SK-N-SH (cell line): Measurements from ENCODE around the gene PAAF1. TPM values are rescaled to one million over a fixed set of nuclear protein-coding genes. Genes with fewer than 3 reads are reported as not detected.
A peak's percentile ranks its signal among the peaks of the same experiment; 100 is the strongest.

Experiments
- CTCF ChIA-PET: fragments of 300-600, 350-600 bp; formaldehyde crosslinking; extraction: SDS; loops from one replicate; lab custom pipeline; 2021; lab: Yijun Ruan, JAX
- POLR2A ChIA-PET: fragments of 350-600 bp; sonication (Branson Sonifier 250); formaldehyde crosslinking; extraction: SDS; loops from one replicate; lab custom pipeline; 2020; ENCODE audit warnings: antibody characterized with exemption, inconsistent platforms; lab: Yijun Ruan, JAX
- DNase-seq: peaks from one replicate; pipeline ENCODE4 v3.0.0; 2012
- H2AFZ ChIP-seq: fragments of 200-600 bp; sonication (generic); 2 replicates; pipeline ENCODE4 v1.8.1; 2016; ENCODE audit warnings: antibody characterized with exemption, mild to moderate bottlenecking, low read depth
- H3F3A ChIP-seq: fragments of 200-600 bp; sonication (generic); replicated peaks from 2 replicates; pipeline ENCODE3; 2016; ENCODE audit warnings: antibody characterized with exemption, mild to moderate bottlenecking; ENCODE audit not compliant: insufficient read depth
- H3K27ac ChIP-seq, 2 experiments: fragments of 200-500 bp in 1 of 2; fragments of 200-600 bp in 1 of 2; sonication (Bioruptor generic) in 1 of 2; sonication (generic), shearing (Covaris generic) in 1 of 2; 2 replicates each; pipeline versions ENCODE4 v1.5.1 to v1.6.1; 2014 to 2016; ENCODE audit warnings: low read depth in 2 of 2, inconsistent platforms in 1 of 2, low read length in 1 of 2, mild to moderate bottlenecking in 1 of 2, mixed read lengths in 1 of 2
- H3K27me3 ChIP-seq: fragments of 200-600 bp; sonication (generic), shearing (Covaris generic); 2 replicates; pipeline ENCODE4 v1.6.1; 2016; ENCODE audit warnings: mixed run types; ENCODE audit not compliant: insufficient read depth
- H3K36me3 ChIP-seq, 2 experiments: fragments of 200-500 bp in 1 of 2; fragments of 200-600 bp in 1 of 2; sonication (Bioruptor generic) in 1 of 2; sonication (generic) in 1 of 2; replicated peaks in 1 of 2; 2 replicates each; pipeline versions ENCODE3 to v1.5.1; 2014 to 2016; ENCODE audit warnings: low read length in 1 of 2, mild to moderate bottlenecking in 1 of 2; ENCODE audit not compliant: insufficient read depth in 2 of 2, control insufficient read depth in 1 of 2
- H3K4me1 ChIP-seq, 2 experiments: fragments of 200-500 bp in 1 of 2; fragments of 200-600 bp in 1 of 2; sonication (Bioruptor generic) in 1 of 2; sonication (generic), shearing (Covaris generic) in 1 of 2; 2 replicates each; pipeline versions ENCODE4 v1.5.1 to v1.6.1; 2014 to 2016; ENCODE audit warnings: low read depth in 1 of 2, low read length in 1 of 2, mixed run types in 1 of 2; ENCODE audit not compliant: insufficient read depth in 2 of 2, control insufficient read depth in 1 of 2
- H3K4me2 ChIP-seq: fragments of 200-600 bp; sonication (generic), shearing (Covaris generic); 2 replicates; pipeline ENCODE4 v1.6.1; 2017; ENCODE audit warnings: mixed run types
- H3K4me3 ChIP-seq, 2 experiments: fragments of 200-500 bp in 1 of 2; fragments of 200-600 bp in 1 of 2; sonication (Bioruptor generic) in 1 of 2; sonication (generic), shearing (Covaris generic) in 1 of 2; 2 replicates each; pipeline versions ENCODE4 v1.5.1 to v1.8.1; 2014 to 2016; ENCODE audit warnings: low read depth in 2 of 2, inconsistent platforms in 1 of 2, low read length in 1 of 2, mild to moderate bottlenecking in 1 of 2, mixed read lengths in 1 of 2, moderate library complexity in 1 of 2
- H3K79me2 ChIP-seq: fragments of 200-600 bp; sonication (generic); 2 replicates; pipeline ENCODE4 v1.8.1; 2017; ENCODE audit warnings: mild to moderate bottlenecking; ENCODE audit not compliant: insufficient read depth
- H3K9ac ChIP-seq: fragments of 200-600 bp; sonication (generic); 2 replicates; pipeline ENCODE4 v1.6.1; 2017; ENCODE audit warnings: mixed run types
- H3K9me2 ChIP-seq: fragments of 200-600 bp; sonication (generic); 2 replicates; pipeline ENCODE4 v1.6.1; 2017; ENCODE audit warnings: mixed run types
- H3K9me3 ChIP-seq: fragments of 200-600 bp; sonication (generic); 2 replicates; pipeline ENCODE4 v1.6.1; 2017; ENCODE audit warnings: mixed run types, mild to moderate bottlenecking, moderate library complexity
- H4K20me1 ChIP-seq: fragments of 200-600 bp; sonication (generic); 2 replicates; pipeline ENCODE4 v1.6.1; 2017; ENCODE audit warnings: mild to moderate bottlenecking, mixed run types; ENCODE audit not compliant: insufficient read depth
- CHD2 ChIP-seq: fragments of 150-350 bp; IDR thresholded peaks from 2 replicates; pipeline ENCODE4 v1.6.1; 2018; ENCODE audit warnings: low read length; ENCODE audit not compliant: partially characterized antibody
- EP300 ChIP-seq, 2 experiments: IDR thresholded peaks; 2 replicates each; pipeline versions ENCODE4 v1.4.0 to v1.6.1; 2012; ENCODE audit warnings: borderline replicate concordance in 1 of 2, low read depth in 1 of 2, low read length in 1 of 2
- FOSL2 ChIP-seq: IDR thresholded peaks from 2 replicates; pipeline ENCODE4 v1.4.0; 2012; ENCODE audit warnings: low read depth, mild to moderate bottlenecking, moderate library complexity, borderline replicate concordance
- FOXJ3 ChIP-seq: sonication (generic); formaldehyde crosslinking; IDR thresholded peaks from 2 replicates; pipeline ENCODE4 v1.5.1; 2020; ENCODE audit warnings: mild to moderate bottlenecking, missing genetic modification reagents
- FOXM1 ChIP-seq: IDR thresholded peaks from 2 replicates; pipeline ENCODE4 v1.4.0; 2012; ENCODE audit warnings: low read depth, mild to moderate bottlenecking
- MXI1 ChIP-seq: IDR thresholded peaks from 2 replicates; pipeline ENCODE4 v1.6.1; 2012; ENCODE audit warnings: mild to moderate bottlenecking, low read depth, low read length, improper control_type of control experiment
- NFIC ChIP-seq: IDR thresholded peaks from 2 replicates; pipeline ENCODE4 v1.4.0; 2012; ENCODE audit warnings: borderline replicate concordance
- NRF1 ChIP-seq: IDR thresholded peaks from 2 replicates; pipeline ENCODE4 v1.6.1; 2012; ENCODE audit warnings: low read depth, mild to moderate bottlenecking, low read length
- RAD21 ChIP-seq: IDR thresholded peaks from 2 replicates; pipeline ENCODE4 v1.6.1; 2012; ENCODE audit warnings: mild to moderate bottlenecking, low read length
- RCOR1 ChIP-seq: fragments of 150-350 bp; IDR thresholded peaks from 2 replicates; pipeline ENCODE4 v1.6.1; 2017; ENCODE audit warnings: antibody characterized with exemption, low read length
- RFX5 ChIP-seq: IDR thresholded peaks from 2 replicates; pipeline ENCODE4 v1.6.1; 2012; ENCODE audit warnings: mild to moderate bottlenecking, improper control_type of control experiment, low read length
- SIN3A ChIP-seq: IDR thresholded peaks from 2 replicates; pipeline ENCODE4 v1.6.1; 2012; ENCODE audit warnings: low read depth, mild to moderate bottlenecking, low read length, moderate library complexity, borderline replicate concordance
- SMC3 ChIP-seq: IDR thresholded peaks from 2 replicates; pipeline ENCODE4 v1.6.1; 2012; ENCODE audit warnings: low read depth, low read length, improper control_type of control experiment
- TAF1 ChIP-seq: IDR thresholded peaks from 2 replicates; pipeline ENCODE4 v1.6.1; 2012; ENCODE audit warnings: low read depth, mild to moderate bottlenecking, low read length, moderate library complexity, borderline replicate concordance
- WGBS: methylation state at CpG from one replicate; pipeline ENCODE4 v1.1.6; 2017; ENCODE audit warnings: low lambda C conversion rate; 5-methylcytosine and 5-hydroxymethylcytosine counted together
- polyA plus RNA-seq, 3 experiments: library from polyadenylated mRNA; depleted of rRNA; stranded (reverse); fragments of >200 nt; gene quantifications; 2 replicates each; pipeline ENCODE4 v1.2.3, GENCODE V29; 2012
- TF ChIP-seq, protein P1 (sequence below): fragments of 200-600 bp; sonication (generic); IDR thresholded peaks from 2 replicates; pipeline ENCODE4 v1.6.1; 2017; ENCODE audit warnings: antibody characterized with exemption, mild to moderate bottlenecking, moderate library complexity
- TF ChIP-seq, protein P2 (sequence below): IDR thresholded peaks from 2 replicates; pipeline ENCODE4; 2012
- TF ChIP-seq, protein P3 (sequence below): fragments of 150-350 bp; IDR thresholded peaks from 2 replicates; pipeline ENCODE4 v1.6.1; 2017; ENCODE audit warnings: antibody characterized with exemption, low read length, low read depth, borderline replicate concordance
- TF ChIP-seq, protein P4 (sequence below): IDR thresholded peaks from 2 replicates; pipeline ENCODE4 v1.4.0; 2012; ENCODE audit warnings: low read depth

Gene PAAF1
- polyA plus RNA-seq, 1 of the 3 experiments (the other 2 are of a cell fraction) = 23.2 TPM

DNA sequence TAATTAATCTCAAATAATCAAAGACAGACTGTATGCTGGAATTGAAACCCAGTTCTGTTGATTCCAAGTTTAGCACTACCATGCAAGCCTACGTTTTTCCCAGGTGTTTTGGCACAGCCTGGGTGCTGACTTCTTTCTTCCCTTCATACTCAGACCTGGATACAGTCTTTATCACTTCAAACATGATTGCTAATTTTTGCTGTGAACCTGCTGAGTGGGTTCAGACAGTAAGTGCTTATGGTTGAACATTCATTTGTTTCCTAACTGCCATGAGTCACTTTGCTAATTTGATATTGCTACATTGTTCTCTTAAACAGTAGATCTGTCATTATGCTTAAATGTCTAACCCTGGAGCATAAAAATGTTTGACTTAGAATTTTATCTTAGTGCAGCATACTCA, 12.2 kb downstream of the PAAF1 start:
- Histone ChIP-seq H3K9me2 (no peaks in the 10 kb centered on the region), H3K79me2 (no peaks in the 10 kb centered on the region), H3K27ac (peak overlapping the region in 1 of 2 experiments; percentile 51; a peak in 2 of 4 replicates), H3F3A (no peaks in the 10 kb centered on the region), H2AFZ (no peak overlapping the region), H3K4me3 (no peak overlapping the region), H3K4me2 (no peak overlapping the region), H3K4me1 (peaks cover 0 to 3% of the 10 kb centered on the region in 2 experiments; a peak in 2 of 4 replicates), H4K20me1 (no peaks in the 10 kb centered on the region), H3K27me3 (no peaks in the 10 kb centered on the region), H3K9ac (no peak overlapping the region), H3K36me3 (peaks cover 29 to 40% of the 10 kb centered on the region in 2 experiments), H3K9me3 (no peaks in the 10 kb centered on the region)
- DNase-seq = no peak
- POLR2A ChIA-PET = no interaction called here
- 10% methylated on average over 1 of the region's 1 CpG for WGBS
- no peak for TF ChIP-seq RCOR1
- 0 out of 2 replicates have a peak, but pooled peaks have one; percentile 8 for TF ChIP-seq FOSL2
- CTCF ChIA-PET = no interaction called here

DNA sequence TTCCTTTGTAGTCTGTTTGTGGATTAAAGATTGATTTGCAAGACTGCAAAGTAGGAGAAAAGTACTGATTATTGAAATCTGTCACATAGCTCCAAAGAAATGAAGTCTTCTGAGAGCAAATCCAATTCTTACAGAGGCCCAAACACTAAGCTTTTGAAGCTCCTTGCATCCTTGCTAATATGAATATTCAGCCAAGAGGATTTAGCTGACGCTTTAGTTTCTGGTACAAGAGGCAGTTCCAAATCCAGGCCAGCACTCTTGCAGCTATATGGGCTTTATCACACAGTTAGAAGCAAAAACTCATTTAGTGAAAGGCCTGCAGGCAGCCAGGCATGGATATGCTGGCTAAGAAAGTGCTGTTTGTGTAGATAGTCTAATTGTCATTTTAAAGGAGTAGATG, 12.7 kb downstream of the PAAF1 start:
- H3F3A ChIP-seq = no peaks in the 10 kb centered on the region
- H3K4me3 ChIP-seq = no peak overlapping the region
- H4K20me1 ChIP-seq = no peaks in the 10 kb centered on the region
- CTCF ChIA-PET = no interaction called here
- TF ChIP-seq FOXJ3 (CRISPR knock-in tag) = no peak
- 0 out of 4 replicates have a peak, but pooled peaks of 1 of the 2 experiments have one; percentile 18 for TF ChIP-seq EP300 (IDR thresholded peaks at IDR 0.05; ENCODE audit: borderline replicate concordance in 1 of 2, low read depth in 1 of 2, low read length in 1 of 2)
- peak; percentile 28 for DNase-seq
- no peaks in the 10 kb centered on the region for H3K27me3 ChIP-seq
- peaks cover 29 to 42% of the 10 kb centered on the region in 2 experiments for H3K36me3 ChIP-seq
- H3K79me2 ChIP-seq = no peaks in the 10 kb centered on the region
- H3K4me1 ChIP-seq = peaks cover 0 to 3% of the 10 kb centered on the region in 2 experiments; a peak in 2 of 4 replicates
- H3K9me3 ChIP-seq = no peaks in the 10 kb centered on the region
- POLR2A ChIA-PET = interaction anchor here (0.9 kb wide), 1 partner anchor 10 kb away, joined by 7 read pairs; no protein-coding TSS in a partner anchor
- peak overlapping the region in 1 of 2 experiments; percentile 51; a peak in 2 of 4 replicates for H3K27ac ChIP-seq
- H3K9me2 ChIP-seq = no peaks in the 10 kb centered on the region
- H3K9ac ChIP-seq = no peak overlapping the region
- no peak overlapping the region for H3K4me2 ChIP-seq
- WGBS = 85% methylated on average over 1 of the region's 1 CpG
- no peak overlapping the region for H2AFZ ChIP-seq

DNA sequence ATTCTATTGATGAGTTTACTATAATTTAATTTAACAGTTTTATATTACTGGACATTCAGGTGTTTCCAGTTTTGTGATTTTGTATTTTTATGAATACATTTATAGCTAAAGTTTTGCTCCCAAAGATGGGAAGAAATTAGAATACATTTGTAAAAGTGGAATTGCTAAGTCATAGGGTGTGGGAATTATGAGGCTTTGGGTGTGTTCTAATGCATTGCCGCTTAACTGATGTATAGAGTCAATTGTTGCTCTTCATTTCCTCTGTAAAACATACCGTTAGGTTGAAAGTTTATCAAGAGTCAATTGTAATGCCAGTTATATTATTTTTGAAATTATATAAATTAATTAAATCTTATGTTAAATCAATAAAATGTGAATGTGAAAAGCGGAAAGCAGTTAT, 16.2 kb downstream of the PAAF1 start:
- no peaks in the 10 kb centered on the region for H3K9me3 ChIP-seq
- no peak overlapping the region for H3K9ac ChIP-seq
- H3K9me2 ChIP-seq = no peaks in the 10 kb centered on the region
- H2AFZ ChIP-seq = no peak overlapping the region
- no peak overlapping the region for H3K27ac ChIP-seq
- no peak overlapping the region for H3K4me2 ChIP-seq
- H3K79me2 ChIP-seq = no peaks in the 10 kb centered on the region
- H3F3A ChIP-seq = peaks cover 5% of the 10 kb centered on the region
- POLR2A ChIA-PET = no interaction called here
- TF ChIP-seq, protein P1, sequence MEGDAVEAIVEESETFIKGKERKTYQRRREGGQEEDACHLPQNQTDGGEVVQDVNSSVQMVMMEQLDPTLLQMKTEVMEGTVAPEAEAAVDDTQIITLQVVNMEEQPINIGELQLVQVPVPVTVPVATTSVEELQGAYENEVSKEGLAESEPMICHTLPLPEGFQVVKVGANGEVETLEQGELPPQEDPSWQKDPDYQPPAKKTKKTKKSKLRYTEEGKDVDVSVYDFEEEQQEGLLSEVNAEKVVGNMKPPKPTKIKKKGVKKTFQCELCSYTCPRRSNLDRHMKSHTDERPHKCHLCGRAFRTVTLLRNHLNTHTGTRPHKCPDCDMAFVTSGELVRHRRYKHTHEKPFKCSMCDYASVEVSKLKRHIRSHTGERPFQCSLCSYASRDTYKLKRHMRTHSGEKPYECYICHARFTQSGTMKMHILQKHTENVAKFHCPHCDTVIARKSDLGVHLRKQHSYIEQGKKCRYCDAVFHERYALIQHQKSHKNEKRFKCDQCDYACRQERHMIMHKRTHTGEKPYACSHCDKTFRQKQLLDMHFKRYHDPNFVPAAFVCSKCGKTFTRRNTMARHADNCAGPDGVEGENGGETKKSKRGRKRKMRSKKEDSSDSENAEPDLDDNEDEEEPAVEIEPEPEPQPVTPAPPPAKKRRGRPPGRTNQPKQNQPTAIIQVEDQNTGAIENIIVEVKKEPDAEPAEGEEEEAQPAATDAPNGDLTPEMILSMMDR = no peak
- TF ChIP-seq MXI1 (no peak), FOXJ3 (CRISPR knock-in tag) (no peak), SMC3 (no peak), SIN3A (no peak), RCOR1 (no peak), RFX5 (no peak), CHD2 (no peak), RAD21 (no peak), FOXM1 (no peak), TAF1 (no peak), NFIC (no peak), NRF1 (no peak), EP300 (IDR thresholded peaks at IDR 0.05; ENCODE audit: borderline replicate concordance in 1 of 2, low read depth in 1 of 2, low read length in 1 of 2) (no peak)
- TF ChIP-seq, protein P2, sequence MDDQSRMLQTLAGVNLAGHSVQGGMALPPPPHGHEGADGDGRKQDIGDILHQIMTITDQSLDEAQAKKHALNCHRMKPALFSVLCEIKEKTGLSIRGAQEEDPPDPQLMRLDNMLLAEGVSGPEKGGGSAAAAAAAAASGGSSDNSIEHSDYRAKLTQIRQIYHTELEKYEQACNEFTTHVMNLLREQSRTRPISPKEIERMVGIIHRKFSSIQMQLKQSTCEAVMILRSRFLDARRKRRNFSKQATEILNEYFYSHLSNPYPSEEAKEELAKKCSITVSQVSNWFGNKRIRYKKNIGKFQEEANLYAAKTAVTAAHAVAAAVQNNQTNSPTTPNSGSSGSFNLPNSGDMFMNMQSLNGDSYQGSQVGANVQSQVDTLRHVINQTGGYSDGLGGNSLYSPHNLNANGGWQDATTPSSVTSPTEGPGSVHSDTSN = no peak
- TF ChIP-seq, protein P3, sequence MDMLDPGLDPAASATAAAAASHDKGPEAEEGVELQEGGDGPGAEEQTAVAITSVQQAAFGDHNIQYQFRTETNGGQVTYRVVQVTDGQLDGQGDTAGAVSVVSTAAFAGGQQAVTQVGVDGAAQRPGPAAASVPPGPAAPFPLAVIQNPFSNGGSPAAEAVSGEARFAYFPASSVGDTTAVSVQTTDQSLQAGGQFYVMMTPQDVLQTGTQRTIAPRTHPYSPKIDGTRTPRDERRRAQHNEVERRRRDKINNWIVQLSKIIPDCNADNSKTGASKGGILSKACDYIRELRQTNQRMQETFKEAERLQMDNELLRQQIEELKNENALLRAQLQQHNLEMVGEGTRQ = no peak
- TF ChIP-seq, protein P4, sequence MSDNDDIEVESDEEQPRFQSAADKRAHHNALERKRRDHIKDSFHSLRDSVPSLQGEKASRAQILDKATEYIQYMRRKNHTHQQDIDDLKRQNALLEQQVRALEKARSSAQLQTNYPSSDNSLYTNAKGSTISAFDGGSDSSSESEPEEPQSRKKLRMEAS = no peak
- 97% methylated on average over 3 of the region's 3 CpGs for WGBS
- H4K20me1 ChIP-seq = no peaks in the 10 kb centered on the region
- peaks cover 0 to 3% of the 10 kb centered on the region in 2 experiments; a peak in 2 of 4 replicates for H3K4me1 ChIP-seq
- DNase-seq = no peak
- no peaks in the 10 kb centered on the region for H3K27me3 ChIP-seq
- H3K4me3 ChIP-seq = no peak overlapping the region
- peaks cover 24 to 35% of the 10 kb centered on the region in 2 experiments for H3K36me3 ChIP-seq
- CTCF ChIA-PET = no interaction called here
